GM19351 (cell line): ENCODE results near the gene NDUFB10.
A peak's percentile ranks its signal among the peaks of the same experiment; 100 is the strongest.

Experiments used
- ATAC-seq: cut with Tn5 transposase; IDR thresholded peaks from one replicate; pipeline ENCODE4 v1.9.1; 2021; ENCODE audit warnings: mild to moderate bottlenecking, moderate library complexity; ENCODE audit not compliant: unreplicated experiment

NDUFB10 gene

DNA sequence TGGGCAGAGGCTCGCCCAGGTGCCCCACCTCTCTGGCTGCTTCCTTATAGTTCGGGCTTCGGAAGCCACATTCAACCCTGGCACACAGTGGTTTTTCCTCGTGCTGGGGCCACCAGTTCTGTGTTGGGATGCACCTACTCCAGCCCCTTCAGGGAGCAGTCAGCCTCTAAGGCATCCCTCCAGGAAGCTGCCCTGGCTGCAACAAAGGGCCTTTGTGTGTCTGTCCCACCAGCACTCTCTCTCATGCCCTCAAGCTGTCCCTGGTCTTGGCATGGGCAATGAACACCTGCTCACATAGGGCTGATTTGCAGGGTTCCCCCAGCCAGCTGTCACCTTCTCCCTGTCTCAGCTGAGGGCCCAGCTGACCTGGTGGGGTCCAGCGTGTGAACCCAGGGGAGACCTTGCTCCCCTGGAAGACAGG, 22.7 kb downstream of the NDUFB10 start:
- ATAC-seq = no peak

DNA sequence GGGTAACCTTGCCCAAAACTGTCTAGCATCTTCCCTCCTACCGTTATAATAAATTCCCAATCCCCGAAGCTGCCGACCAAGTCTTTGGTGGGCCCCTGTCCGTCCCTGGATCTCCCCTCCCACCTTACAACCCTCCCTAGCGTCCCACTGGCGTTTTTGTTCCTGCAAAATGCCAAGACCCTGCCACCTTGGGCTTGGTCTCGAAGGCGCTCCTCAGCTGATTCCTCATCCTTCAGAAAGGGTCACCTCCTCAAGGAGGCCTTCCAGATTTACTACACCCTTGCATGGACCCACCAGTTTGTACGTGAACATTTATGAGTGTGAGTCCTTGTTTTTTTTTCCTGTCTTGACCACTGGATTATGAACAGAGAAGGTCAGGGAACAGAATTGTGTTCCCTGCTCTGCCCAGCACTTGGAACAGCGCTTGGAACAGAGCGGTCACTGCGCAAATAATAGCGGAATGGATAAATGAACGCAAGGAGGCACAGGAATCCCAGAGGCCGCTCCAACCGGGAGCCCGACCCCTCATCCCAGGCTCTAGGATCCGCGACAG, 23.7 kb downstream of the NDUFB10 start:
- ATAC-seq = no peak

DNA sequence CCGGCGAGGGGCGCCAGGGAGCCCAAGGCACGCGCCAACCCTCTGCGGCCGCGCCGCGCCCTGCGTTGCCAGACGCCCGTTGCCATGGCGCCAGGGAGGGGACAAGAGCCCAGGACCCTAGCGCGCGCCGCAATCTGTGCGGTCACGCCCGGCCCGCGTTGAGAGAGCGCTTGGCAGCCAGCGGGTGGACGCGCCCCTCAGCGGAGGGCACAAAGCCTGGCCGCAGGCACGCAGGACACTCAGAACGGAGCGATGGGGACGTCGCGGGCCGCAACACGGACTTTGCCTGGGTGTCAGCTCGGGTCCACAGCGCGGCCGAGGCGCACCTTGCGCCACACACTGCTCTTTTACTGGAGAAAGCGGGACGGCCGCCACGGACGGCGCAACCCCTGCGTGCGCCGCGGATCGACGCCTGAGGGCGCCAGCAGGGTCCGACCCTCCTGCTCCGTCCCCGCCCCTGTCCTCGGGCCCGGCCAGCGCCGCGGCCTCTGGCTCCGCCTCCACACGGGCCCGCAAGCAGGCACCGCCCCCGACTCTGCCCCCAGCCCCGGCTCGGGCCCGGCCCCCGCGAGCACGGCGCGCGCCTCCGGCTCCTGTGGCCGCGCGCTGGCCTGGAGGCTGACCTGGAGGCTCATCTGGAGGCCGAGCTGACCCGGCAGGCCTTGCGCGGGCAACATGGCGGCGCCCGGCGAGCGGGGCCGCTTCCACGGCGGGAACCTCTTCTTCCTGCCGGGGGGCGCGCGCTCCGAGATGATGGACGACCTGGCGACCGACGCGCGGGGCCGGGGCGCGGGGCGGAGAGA, 24.4 kb downstream of the NDUFB10 start, which contains the start of gene GFER:
GFER (plus strand) TSS at position 650 of the 803 bp plus-strand sequence; CDS start at position 676, 26 bp downstream.
- ATAC-seq = peak; percentile 82

DNA sequence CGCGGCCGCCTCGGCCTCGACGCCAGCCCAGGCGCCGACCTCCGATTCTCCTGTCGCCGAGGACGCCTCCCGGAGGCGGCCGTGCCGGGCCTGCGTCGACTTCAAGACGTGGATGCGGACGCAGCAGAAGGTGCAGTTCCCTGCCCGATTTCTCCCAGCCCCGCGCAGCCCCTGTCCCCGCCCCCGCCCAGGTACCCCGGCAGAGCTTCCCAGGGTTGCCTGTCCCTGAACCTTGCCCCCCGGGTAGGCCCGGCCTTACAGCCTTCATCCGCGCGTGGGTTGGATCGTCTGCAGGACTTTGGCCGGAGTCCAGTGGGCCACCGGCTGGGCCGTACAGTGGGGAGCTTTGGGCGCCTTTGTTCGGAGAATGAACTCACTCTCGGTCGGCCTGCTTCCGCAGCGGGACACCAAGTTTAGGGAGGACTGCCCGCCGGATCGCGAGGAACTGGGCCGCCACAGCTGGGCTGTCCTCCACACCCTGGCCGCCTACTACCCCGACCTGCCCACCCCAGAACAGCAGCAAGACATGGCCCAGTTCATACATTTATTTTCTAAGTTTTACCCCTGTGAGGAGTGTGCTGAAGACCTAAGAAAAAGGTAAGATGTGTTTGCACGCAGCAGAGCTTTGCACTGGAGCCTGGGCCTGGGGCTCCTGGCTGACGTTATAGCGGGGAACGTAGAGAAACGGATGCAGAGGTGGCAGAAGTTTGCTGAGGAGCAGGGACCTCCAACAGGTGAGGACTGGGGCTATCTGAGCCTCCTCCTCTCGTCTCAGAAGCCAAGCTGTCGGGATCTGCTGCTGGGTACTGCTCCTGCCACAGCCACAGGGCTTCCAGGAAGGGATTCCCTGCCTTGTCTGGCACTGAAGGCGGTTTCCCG, 25.2 kb downstream of the NDUFB10 start:
- ATAC-seq = peak; percentile 15

DNA sequence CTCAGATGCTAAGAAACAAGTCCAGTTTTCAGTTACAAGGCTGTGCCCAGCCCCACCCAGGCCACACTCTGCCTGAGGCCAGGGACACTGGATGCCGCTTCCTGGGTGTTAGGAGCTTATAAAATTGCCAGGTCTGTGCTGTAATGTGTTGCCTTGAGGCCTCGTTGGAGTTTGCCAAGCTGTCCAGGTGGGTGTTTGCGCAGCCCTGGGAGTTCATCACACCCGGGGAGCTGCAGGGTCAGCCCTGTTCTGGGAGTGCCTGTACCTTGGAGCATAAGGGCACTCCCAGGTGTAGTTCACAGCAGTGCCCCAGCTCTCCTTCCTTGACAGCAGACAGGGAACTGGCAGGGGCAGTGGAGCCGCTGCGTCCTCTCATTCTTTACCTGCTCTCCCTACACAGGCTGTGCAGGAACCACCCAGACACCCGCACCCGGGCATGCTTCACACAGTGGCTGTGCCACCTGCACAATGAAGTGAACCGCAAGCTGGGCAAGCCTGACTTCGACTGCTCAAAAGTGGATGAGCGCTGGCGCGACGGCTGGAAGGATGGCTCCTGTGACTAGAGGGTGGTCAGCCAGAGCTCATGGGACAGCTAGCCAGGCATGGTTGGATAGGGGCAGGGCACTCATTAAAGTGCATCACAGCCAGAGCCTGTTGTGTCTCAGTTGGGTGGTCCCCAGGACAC, 26.3 kb downstream of the NDUFB10 start:
- no peak for ATAC-seq

DNA sequence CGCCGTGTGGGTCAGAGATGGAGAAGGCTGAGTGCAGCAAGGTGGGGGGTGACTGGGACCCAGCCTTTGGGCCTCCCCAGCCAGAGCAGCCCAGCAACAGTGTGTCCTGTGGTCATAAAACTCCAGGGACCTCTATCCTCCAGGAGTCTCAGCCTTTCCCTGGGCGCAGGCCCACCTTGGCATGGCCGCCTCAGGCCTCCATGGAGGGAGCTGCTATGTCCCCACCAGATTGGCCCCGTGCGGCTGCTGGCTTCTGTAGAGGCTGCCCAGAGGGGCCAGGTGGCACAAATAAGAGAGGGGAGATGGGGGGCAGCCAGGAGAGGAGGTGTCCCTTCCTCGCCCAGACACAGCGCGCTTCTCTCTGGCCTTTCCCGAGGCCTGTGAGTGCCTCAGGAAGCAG, 27.9 kb downstream of the NDUFB10 start:
- ATAC-seq = no peak

DNA sequence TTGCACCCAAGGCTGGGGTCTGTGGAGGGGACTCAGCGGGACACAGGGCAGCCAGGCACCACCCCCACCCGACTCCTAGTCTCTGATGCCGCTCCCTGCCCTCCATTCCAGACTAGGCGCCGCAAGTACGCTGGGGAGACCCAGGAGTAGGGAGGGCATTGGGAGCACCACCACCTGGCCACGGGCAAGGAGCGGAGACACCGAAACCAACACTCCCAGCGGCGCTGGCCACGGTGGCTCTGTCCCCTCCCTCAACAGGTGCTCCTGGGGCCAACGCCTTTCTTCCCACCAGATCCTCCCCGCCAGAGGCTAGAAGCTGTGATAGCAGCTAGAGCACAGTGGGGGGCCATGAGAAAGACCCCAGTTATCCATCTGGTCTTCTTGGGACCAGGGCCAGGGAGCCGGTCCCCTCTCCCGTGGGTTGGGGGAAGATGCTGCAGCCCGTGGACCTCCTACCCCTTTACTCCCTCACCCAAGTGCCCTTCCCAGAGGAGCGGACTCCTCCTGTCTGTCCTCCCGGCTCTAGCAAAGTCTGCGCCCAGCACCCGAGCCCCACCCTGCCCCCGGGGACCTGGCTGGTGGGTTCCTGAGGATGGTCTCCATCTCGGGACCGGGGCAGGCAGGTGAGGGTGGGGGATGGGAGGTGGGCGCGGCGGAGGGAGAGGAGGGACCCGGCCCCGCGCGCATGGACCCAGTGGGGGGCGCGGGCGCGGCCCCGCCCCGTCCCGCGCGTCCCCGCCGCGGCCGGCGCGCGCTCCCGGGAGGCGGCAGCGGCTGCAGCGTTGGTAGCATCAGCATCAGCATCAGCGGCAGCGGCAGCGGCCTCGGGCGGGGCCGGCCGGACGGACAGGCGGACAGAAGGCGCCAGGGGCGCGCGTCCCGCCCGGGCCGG, 30.1 kb downstream of the NDUFB10 start, which contains the start of gene SYNGR3:
SYNGR3 (plus strand) TSS at position 762 of the 892 bp plus-strand sequence. CDS start 133 bp downstream, outside the sequence.
- ATAC-seq = no peak

DNA sequence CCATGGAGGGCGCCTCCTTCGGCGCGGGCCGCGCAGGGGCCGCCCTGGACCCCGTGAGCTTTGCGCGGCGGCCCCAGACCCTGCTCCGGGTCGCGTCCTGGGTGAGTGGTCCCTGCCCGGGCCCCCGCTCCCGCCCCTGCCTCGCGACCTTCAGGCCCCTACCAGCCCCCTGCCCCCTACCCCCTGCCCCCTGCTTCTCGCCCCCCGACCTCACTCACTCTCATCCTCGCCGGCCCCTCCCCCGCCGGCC, 30.7 kb downstream of the NDUFB10 start:
- no peak for ATAC-seq

DNA sequence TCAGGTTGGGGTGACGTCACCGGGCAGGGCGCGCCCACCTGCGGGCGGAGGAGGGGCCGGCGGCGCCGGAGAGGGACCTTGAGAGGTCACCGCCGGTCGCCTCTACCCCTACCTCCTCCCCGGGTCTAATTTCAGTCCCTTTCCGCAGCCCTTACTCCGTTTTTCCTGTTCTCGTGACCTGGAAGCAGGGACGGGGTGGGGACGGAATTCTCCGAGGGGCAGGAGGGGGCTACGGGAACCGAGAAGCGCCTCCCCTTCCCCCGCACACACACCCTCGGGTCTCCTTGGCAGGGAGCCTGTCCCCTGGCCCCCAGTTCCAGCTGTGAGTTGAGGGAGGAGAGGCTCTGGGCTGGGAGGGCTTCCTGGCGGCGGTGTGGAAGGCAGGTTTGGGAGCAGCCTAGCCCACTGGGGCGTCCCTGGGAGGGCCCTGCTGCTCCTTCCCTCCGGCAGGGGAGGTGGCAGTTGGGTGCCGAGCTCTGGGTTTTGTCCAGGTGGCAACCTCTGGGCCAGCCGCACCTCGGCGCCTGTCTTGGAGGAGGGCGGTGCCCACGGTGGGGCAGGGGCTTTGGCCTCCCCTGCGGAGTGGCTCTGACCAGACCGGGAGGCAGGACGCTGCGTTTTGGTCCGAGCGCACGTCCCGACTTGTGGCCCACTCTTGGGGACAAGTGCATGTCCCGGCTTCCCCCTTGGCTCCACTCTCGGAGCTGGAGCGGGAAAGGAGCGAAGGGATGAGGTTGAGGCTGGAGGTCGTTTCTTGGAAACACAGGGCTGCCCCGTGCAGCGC, 31.2 kb downstream of the NDUFB10 start:
- ATAC-seq = no peak

DNA sequence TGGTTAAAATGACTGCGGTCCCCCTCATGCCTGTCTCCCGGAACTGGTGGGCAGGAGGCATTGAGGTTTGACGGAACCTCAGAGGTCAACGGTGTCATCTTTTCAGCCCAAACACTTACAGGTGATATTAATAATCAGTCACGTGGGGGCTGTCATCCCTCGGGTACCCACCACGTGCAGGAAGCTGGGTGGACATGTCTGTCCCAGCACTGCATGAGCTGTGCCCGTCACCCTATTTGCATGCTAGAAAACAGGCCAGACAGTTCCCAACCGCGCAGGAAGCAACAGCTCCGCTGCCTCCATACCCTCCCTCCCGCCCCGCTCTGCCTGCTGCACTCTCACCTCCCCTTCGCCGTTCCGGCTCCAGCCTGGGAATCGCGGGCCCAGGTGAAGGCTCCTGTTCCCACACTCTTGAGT, 31.8 kb downstream of the NDUFB10 start:
- ATAC-seq = no peak

DNA sequence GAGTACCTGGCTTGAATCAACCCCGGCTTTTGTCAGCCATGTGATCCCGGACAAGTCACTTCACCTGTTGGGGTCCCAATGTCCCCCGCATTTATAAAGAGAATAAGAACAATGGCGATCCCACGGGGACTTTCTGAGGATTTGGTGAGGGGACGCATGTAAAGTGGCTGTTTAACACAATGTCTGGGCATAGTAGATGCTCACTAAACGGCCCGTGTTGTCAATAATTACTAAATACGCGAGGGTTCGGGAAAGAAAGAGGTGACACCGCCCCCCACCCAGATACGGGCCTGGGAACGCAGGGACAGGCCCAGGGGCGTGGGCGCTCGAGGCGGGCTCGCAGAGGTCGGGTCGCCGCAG, 32.2 kb downstream of the NDUFB10 start:
- no peak for ATAC-seq

DNA sequence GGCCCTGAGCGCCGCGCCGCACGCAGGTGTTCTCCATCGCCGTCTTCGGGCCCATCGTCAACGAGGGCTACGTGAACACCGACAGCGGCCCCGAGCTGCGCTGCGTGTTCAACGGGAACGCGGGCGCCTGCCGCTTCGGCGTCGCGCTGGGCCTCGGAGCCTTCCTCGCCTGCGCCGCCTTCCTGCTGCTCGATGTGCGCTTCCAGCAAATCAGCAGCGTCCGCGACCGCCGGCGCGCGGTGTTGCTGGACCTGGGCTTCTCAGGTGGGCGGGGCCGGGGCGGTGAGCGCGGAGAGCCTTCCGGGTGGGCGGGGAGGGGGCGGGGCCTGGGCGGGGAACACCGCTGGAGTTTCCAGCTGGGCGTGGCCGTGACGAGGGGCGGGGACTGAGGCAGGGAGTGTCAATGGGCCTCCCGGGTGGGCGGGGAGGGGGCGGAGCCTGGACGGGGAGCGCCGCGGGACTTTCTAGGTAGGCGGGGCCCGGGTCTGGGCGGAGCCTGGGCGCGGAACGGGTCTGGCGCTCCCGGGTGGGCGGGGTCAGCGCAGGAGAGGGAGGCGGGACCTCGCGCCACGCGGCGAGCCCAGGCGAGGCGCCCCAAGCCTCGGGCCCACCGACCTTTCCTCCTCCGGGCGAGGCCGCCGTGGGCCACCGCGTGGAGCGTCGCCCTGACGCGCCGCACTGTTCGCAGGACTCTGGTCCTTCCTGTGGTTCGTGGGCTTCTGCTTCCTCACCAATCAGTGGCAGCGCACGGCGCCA, 32.8 kb downstream of the NDUFB10 start:
- ATAC-seq = peak; percentile 49

DNA sequence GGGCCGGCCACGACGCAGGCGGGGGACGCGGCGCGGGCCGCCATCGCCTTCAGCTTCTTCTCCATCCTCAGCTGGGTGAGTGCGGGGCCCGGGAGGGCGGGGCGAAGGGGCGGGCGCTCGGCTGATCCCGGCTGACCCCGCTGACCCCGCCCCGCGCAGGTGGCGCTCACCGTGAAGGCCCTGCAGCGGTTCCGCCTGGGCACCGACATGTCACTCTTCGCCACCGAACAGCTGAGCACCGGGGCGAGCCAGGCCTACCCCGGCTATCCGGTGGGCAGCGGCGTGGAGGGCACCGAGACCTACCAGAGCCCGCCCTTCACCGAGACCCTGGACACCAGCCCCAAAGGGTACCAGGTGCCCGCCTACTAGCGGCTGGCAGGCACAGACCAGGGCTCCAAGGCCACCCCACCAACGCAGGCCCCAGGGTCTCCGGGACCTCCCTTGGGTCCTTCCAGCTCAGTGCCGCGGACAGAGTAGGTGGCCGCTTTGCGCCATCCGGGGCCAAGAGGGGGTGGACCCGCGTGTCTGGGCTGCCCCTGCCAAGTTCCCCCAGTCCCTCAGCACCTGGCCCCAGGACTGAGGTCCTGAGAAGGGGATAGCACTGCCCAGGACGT, 33.5 kb downstream of the NDUFB10 start:
- ATAC-seq = no peak

DNA sequence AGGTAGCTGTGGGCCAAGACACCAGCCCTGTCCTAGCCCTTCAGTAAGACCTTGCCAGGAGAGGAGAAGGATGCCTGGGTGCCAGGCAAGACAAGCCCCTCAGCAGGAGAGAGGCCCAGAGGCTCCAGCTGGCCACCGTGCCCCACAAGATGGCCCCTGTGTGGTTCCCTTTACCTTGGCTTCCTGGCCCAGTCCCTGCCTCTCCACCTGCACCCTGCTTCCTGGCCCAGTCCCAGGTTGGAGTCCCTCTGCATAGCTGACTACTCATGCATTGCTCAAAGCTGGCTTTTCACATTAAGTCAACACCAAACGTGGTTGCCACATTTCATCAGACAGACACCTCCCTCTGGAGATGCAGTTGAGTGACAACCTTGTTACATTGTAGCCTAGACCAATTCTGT, 34.4 kb downstream of the NDUFB10 start:
- no peak for ATAC-seq

DNA sequence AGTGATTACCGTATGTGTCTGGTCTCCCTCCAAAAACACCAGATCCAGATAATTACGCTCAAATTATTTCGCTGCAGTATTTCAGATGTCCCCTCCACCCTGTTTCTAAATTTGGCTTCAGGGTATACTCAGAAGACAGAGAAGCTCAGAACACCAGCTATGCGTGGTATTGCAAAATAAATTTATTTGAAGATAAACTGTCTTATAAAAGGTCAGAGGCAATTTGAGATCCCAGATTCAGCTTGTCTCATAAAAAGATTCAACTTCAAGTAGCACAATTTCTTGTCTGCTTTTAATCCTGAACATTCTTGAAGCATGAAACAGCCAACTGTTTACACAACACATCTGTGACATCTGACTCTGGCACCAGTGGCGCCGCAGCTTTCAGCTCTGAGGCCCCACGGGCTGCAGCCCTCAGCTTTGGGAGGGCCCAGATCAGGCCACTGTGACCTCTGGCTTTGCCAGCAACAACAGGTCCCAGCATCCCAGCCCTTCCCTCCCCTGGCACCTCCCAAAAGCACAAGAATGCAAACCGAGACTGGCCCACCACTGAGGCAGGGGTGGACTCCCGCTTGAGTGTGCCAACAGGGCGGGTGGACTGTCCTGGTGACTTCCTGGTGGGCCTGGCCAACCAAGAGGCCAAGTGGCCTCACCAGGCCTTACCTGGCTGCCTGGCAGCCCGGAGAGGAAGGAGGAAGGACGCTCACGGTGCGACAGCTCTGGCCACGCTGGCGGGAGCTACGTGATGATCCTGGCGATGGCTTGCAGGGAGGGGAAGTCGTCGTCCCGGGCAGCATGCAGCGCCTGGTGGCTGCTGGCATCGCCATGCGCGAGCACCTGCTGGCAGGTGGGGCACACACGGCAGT, 38.4 kb downstream of the NDUFB10 start:
- no peak for ATAC-seq

DNA sequence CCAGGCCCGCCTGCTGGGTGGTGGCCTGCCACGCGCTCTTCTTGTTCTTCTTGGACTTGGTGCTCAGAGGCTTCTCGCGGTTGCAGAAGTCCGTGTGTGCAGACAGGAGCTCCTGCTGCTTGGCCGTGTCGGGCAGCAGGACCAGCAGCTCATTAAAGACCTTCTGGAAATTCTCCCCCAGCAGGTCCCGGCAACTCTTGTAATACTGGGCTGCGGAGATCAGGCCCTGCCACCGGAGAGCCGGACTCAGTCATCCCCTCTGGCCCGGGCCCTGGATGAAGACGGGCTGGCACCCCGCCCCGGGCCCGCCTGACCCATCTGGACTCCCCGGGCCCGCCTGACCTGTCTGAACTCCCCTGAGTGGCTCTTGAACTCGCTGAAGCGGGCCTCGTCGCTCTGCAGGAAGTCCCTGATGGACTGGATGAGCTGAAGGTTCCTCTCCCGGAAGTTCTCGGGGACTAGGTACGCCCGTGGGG, 39.1 kb downstream of the NDUFB10 start:
- no peak for ATAC-seq
